ENCODE measurements around the gene UBE2F.

- TF ChIP-seq CTCF (IDR thresholded peaks at IDR 0.05 in 4 of 5, conservative IDR thresholded peaks at IDR 0.05 in 1 of 5) (no peak), POLR2A (IDR thresholded peaks at IDR 0.05) (no peak)
Measured at GRCh38 chr2:237980751-237981150, 13.9 kb downstream of the UBE2F start.
